Measurements from ENCODE around the gene TRAP1.

TRAP1 gene

DNA sequence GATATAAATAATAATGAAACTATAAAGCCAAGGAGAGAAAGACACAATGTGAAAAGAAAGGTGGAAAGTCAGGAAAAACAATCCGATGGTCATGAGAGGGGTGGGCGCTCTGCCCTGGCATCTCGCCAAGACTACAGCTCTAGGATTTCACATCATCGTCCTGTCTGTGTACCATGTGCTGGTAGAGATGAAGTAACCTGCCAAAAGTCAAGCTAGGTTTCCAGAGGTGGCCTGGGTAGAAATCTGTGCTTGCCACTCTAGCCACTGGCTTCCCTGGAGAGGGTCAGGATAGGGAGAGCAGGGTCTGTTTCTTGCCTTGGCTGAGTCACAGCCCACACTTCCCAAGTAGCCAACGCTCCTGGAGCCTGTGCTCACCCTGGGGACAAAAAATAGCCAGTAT lies 31.0 kb upstream of the TRAP1 start:
- ChIA-PET POLR2A (no interaction called here), CTCF (no interaction called here)
- no peak for TF ChIP-seq HDGF (IDR thresholded peaks at IDR 0.05; ENCODE audit: borderline replicate concordance)
- TF ChIP-seq, protein P1, sequence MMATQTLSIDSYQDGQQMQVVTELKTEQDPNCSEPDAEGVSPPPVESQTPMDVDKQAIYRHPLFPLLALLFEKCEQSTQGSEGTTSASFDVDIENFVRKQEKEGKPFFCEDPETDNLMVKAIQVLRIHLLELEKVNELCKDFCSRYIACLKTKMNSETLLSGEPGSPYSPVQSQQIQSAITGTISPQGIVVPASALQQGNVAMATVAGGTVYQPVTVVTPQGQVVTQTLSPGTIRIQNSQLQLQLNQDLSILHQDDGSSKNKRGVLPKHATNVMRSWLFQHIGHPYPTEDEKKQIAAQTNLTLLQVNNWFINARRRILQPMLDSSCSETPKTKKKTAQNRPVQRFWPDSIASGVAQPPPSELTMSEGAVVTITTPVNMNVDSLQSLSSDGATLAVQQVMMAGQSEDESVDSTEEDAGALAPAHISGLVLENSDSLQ (IDR thresholded peaks at IDR 0.05): no peak
- TF ChIP-seq FOXM1 (IDR thresholded peaks at IDR 0.05; ENCODE audit: borderline replicate concordance): no peak
- TF ChIP-seq SP1 (IDR thresholded peaks at IDR 0.05): no peak
- TF ChIP-seq ELF4 (IDR thresholded peaks at IDR 0.05): no peak
- no peak for TF ChIP-seq SUZ12 (IDR thresholded peaks at IDR 0.05)
- TF ChIP-seq L3MBTL2 (conservative IDR thresholded peaks at IDR 0.05): no peak
- no peak for TF ChIP-seq CTBP1 (IDR thresholded peaks at IDR 0.05; ENCODE audit: borderline replicate concordance)
- no peak for TF ChIP-seq NFRKB (IDR thresholded peaks at IDR 0.05)
- no peak for TF ChIP-seq ARNT (IDR thresholded peaks at IDR 0.05)
- TF ChIP-seq FOXA1 (IDR thresholded peaks at IDR 0.05): no peak
- no peak for TF ChIP-seq ZNF384 (IDR thresholded peaks at IDR 0.05)
- no peak for TF ChIP-seq LEF1 (IDR thresholded peaks at IDR 0.05; ENCODE audit: borderline replicate concordance)
- TF ChIP-seq FOXK2 (IDR thresholded peaks at IDR 0.05): no peak
- no peak for TF ChIP-seq BHLHE40 (IDR thresholded peaks at IDR 0.05; ENCODE audit: borderline replicate concordance)
- TF ChIP-seq TARDBP (IDR thresholded peaks at IDR 0.05): no peak
- DNase-seq (ENCODE audit: extremely low spot score): no peak

DNA sequence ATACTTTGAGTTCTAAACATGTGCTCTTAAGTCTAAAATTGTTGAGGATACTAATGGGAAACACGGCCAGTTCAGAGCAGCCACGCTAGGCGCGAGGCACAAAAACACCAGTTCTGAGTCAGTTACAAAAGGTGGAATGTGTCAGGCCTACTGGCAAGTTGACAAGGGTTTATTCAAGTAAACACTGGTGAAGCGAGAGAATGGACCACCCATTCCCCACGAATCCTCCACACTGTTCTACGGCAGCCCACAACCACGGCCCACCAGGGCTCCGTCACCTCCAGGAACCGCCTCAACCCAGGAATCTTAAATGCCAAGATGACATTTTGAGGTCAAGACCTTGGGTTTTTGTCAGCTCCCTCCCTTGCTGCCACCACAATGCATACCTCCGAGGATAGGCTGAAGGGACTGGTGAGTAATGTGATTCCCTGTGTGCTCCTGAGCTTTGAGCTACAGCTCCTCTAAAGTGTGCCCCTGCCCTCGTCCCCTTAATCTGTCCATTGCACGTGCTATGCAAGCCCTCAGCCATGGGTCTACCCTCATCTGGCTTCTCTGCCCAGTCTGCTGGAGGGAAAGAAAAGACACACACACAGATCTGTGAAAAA lies 28.5 kb upstream of the TRAP1 start:
- DNase-seq (ENCODE audit: extremely low spot score): no peak
- CTCF ChIA-PET: no interaction called here
- POLR2A ChIA-PET: no interaction called here
- TF ChIP-seq CTBP1 (IDR thresholded peaks at IDR 0.05; ENCODE audit: borderline replicate concordance) (no peak), ARNT (IDR thresholded peaks at IDR 0.05) (no peak), SP1 (IDR thresholded peaks at IDR 0.05) (no peak), FOXM1 (IDR thresholded peaks at IDR 0.05; ENCODE audit: borderline replicate concordance) (no peak), HDGF (IDR thresholded peaks at IDR 0.05; ENCODE audit: borderline replicate concordance) (no peak), FOXA1 (IDR thresholded peaks at IDR 0.05) (no peak), LEF1 (IDR thresholded peaks at IDR 0.05; ENCODE audit: borderline replicate concordance) (no peak), ELF4 (IDR thresholded peaks at IDR 0.05) (no peak), ZNF384 (IDR thresholded peaks at IDR 0.05) (no peak), BHLHE40 (IDR thresholded peaks at IDR 0.05; ENCODE audit: borderline replicate concordance) (no peak)

- DNase-seq (ENCODE audit: extremely low spot score): no peak
- no peak for TF ChIP-seq FOXK2 (IDR thresholded peaks at IDR 0.05)
- no peak for TF ChIP-seq ZNF384 (IDR thresholded peaks at IDR 0.05)
- no peak for TF ChIP-seq ARNT (IDR thresholded peaks at IDR 0.05)
- CTCF ChIA-PET: no interaction called here
- POLR2A ChIA-PET: no interaction called here
Observed at GRCh38 chr16:3744018-3744417, 26.7 kb upstream of the TRAP1 start.

- POLR2A ChIA-PET: no interaction called here
- TF ChIP-seq, protein P1 (IDR thresholded peaks at IDR 0.05): no peak
- no peak for DNase-seq (ENCODE audit: extremely low spot score)
- CTCF ChIA-PET: no interaction called here
Observed at GRCh38 chr16:3740934-3741333, 23.6 kb upstream of the TRAP1 start.

GRCh38 chr16:3740186-3740585 lies 22.9 kb upstream of the TRAP1 start:
- CTCF ChIA-PET: no interaction called here
- POLR2A ChIA-PET: no interaction called here
- no peak for DNase-seq (ENCODE audit: extremely low spot score)
- TF ChIP-seq ARNT (IDR thresholded peaks at IDR 0.05): no peak

- CTCF ChIA-PET: no interaction called here
- POLR2A ChIA-PET: no interaction called here
- TF ChIP-seq SP1 (IDR thresholded peaks at IDR 0.05) (no peak), ARNT (IDR thresholded peaks at IDR 0.05) (no peak)
- DNase-seq (ENCODE audit: extremely low spot score): no peak
Observed at GRCh38 chr16:3739636-3740035, 22.3 kb upstream of the TRAP1 start.

DNA sequence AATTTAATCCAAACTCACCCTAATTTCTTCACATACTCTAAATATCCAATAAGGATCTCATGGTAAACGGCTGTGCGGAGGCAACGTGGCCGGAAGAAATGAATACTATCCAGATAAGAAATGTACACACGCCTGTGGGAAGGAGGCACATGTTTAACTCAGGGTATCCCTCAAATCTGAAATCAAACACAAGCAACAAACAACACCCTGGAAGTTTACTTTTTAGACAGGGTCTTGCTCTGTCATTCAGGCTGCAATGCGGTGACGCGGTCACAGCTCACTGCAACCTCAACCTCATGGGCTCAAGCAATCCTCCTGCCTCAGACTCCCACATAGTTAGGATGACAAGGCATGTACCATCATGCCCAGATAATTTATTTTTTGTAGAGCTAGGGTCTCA lies 21.2 kb upstream of the TRAP1 start:
- no peak for DNase-seq (ENCODE audit: extremely low spot score)
- CTCF ChIA-PET: interaction anchor here (0.6 kb wide), 1 partner anchor 83 kb away, joined by 3 read pairs; no protein-coding TSS in a partner anchor
- POLR2A ChIA-PET: no interaction called here
- TF ChIP-seq SUZ12 (IDR thresholded peaks at IDR 0.05) (no peak), BHLHE40 (IDR thresholded peaks at IDR 0.05; ENCODE audit: borderline replicate concordance) (no peak), FOXA1 (IDR thresholded peaks at IDR 0.05) (no peak), HDGF (IDR thresholded peaks at IDR 0.05; ENCODE audit: borderline replicate concordance) (no peak), CTBP1 (IDR thresholded peaks at IDR 0.05; ENCODE audit: borderline replicate concordance) (no peak), L3MBTL2 (conservative IDR thresholded peaks at IDR 0.05) (no peak), ELF4 (IDR thresholded peaks at IDR 0.05) (no peak), FOXK2 (IDR thresholded peaks at IDR 0.05) (no peak), FOXM1 (IDR thresholded peaks at IDR 0.05; ENCODE audit: borderline replicate concordance) (no peak), ZNF384 (IDR thresholded peaks at IDR 0.05) (no peak), ARNT (IDR thresholded peaks at IDR 0.05) (no peak), NFRKB (IDR thresholded peaks at IDR 0.05) (no peak), LEF1 (IDR thresholded peaks at IDR 0.05; ENCODE audit: borderline replicate concordance) (no peak), SP1 (IDR thresholded peaks at IDR 0.05) (no peak), TARDBP (IDR thresholded peaks at IDR 0.05) (no peak)
- TF ChIP-seq, protein P1 (IDR thresholded peaks at IDR 0.05): no peak
